Mucosa of stomach (tissue), 1 donor: Measurements from ENCODE around the gene B3GNT2.
"Not testable (repeated sequence)": the region's sequence is repeated elsewhere in the genome, so short reads cannot be mapped to it uniquely, and the experiment has no call there.

ENCODE experiments used
- H3K27me3 ChIP-seq: one replicate; pipeline ENCODE4 v1.7.0; 2013; ENCODE audit warnings: mild to moderate bottlenecking, low read length; ENCODE audit not compliant: control insufficient read depth, insufficient read depth
- H3K36me3 ChIP-seq: one replicate; pipeline ENCODE4 v1.7.0; 2013; ENCODE audit warnings: low read length; ENCODE audit not compliant: control insufficient read depth, insufficient read depth
- H3K4me1 ChIP-seq: one replicate; pipeline ENCODE4 v1.7.0; 2013; ENCODE audit warnings: mild to moderate bottlenecking, low read length; ENCODE audit not compliant: control insufficient read depth, insufficient read depth
- H3K4me3 ChIP-seq: one replicate; pipeline ENCODE4 v1.7.0; 2013; ENCODE audit warnings: low read length
- H3K9ac ChIP-seq: one replicate; pipeline ENCODE4 v1.7.0; 2013; ENCODE audit warnings: mild to moderate bottlenecking, low read length, moderate library complexity
- H3K9me3 ChIP-seq: one replicate; pipeline ENCODE4 v1.7.0; 2013; ENCODE audit warnings: mild to moderate bottlenecking, low read length, moderate library complexity; ENCODE audit not compliant: control insufficient read depth
- donor health status: Pancreatic carcinoma.

B3GNT2 gene

GRCh38 chr2:62265106-62265505 lies 69.2 kb downstream of the B3GNT2 start:
- H3K4me1 ChIP-seq, result no peaks in the 10 kb centered on the region
- H3K9me3 ChIP-seq, result no peaks in the 10 kb centered on the region
- no peaks in the 10 kb centered on the region for H3K27me3 ChIP-seq
- no peak overlapping the region for H3K9ac ChIP-seq
- no peak overlapping the region for H3K4me3 ChIP-seq
- H3K36me3 ChIP-seq, result no peaks in the 10 kb centered on the region

GRCh38 chr2:62266433-62267038 lies 70.6 kb downstream of the B3GNT2 start:
- Histone ChIP-seq H3K27me3 (no peaks in the 10 kb centered on the region), H3K9me3 (no peaks in the 10 kb centered on the region), H3K4me1 (no peaks in the 10 kb centered on the region), H3K4me3 (no peak overlapping the region), H3K36me3 (no peaks in the 10 kb centered on the region), H3K9ac (no peak overlapping the region)

- H3K4me3 ChIP-seq, result no peak overlapping the region
Measured at GRCh38 chr2:62267696-62268095, 71.8 kb downstream of the B3GNT2 start.

GRCh38 chr2:62268681-62269188 lies 72.8 kb downstream of the B3GNT2 start:
- H3K9ac ChIP-seq, H3K9me3 ChIP-seq, H3K27me3 ChIP-seq, H3K4me3 ChIP-seq, H3K4me1 ChIP-seq, H3K36me3 ChIP-seq: not testable (repeated sequence)

More at GRCh38 chr2:62267696-62268095, 71.8 kb downstream of the B3GNT2 start:
- H3K4me1 ChIP-seq, result no peaks in the 10 kb centered on the region
- no peak overlapping the region for H3K9ac ChIP-seq
- no peaks in the 10 kb centered on the region for H3K9me3 ChIP-seq
- H3K27me3 ChIP-seq, result no peaks in the 10 kb centered on the region
- no peaks in the 10 kb centered on the region for H3K36me3 ChIP-seq

GRCh38 chr2:62270728-62271127 lies 74.8 kb downstream of the B3GNT2 start:
- H3K4me1 ChIP-seq, result no peaks in the 10 kb centered on the region
- H3K27me3 ChIP-seq, result no peaks in the 10 kb centered on the region
- no peaks in the 10 kb centered on the region for H3K9me3 ChIP-seq
- no peak overlapping the region for H3K9ac ChIP-seq
- no peak overlapping the region for H3K4me3 ChIP-seq
- no peaks in the 10 kb centered on the region for H3K36me3 ChIP-seq
